T-helper 1 cell treated with Interleukin-12 subunit alpha and Interleukin-12 subunit beta and Interleukin-4 antibody, amounts not matched to agents 30 ng/mL and 1 ng/mL, for 36 hours (primary cell): ENCODE data around the gene LGI4. TPM values are rescaled to one million over a fixed set of nuclear protein-coding genes. Genes with fewer than 3 reads are reported as not detected.

ENCODE experiments used
- intact Hi-C: fragments of 100-400 bp; cut with micrococcal nuclease; formaldehyde crosslinking; loops from one replicate; pipeline ENCODE4 v1.15.1; 2024
- total RNA-seq: library from RNA; stranded (reverse); gene quantifications from 2 replicates; pipeline ENCODE4 v1.2.3, GENCODE V29; 2022

LGI4 gene
- total RNA-seq, 1 donor from 2014 or later: 0.12 TPM

DNA sequence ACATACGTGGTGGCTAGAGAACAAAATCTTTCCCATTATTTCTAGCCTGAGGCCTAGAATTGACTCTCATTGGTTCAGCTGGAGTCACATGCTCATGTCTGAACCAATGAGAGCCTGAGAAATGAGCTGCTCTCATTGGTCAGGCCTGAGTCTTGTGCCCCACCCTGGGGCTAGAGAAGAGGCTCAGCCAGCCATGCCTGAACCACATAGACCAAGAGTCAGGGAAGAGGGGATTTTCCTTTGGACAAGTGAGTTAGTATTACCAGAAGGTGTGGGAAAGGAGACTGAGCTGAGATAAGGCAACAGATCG is 26.5 kb upstream of the LGI4 start:
- intact Hi-C loops: no loop called here

DNA sequence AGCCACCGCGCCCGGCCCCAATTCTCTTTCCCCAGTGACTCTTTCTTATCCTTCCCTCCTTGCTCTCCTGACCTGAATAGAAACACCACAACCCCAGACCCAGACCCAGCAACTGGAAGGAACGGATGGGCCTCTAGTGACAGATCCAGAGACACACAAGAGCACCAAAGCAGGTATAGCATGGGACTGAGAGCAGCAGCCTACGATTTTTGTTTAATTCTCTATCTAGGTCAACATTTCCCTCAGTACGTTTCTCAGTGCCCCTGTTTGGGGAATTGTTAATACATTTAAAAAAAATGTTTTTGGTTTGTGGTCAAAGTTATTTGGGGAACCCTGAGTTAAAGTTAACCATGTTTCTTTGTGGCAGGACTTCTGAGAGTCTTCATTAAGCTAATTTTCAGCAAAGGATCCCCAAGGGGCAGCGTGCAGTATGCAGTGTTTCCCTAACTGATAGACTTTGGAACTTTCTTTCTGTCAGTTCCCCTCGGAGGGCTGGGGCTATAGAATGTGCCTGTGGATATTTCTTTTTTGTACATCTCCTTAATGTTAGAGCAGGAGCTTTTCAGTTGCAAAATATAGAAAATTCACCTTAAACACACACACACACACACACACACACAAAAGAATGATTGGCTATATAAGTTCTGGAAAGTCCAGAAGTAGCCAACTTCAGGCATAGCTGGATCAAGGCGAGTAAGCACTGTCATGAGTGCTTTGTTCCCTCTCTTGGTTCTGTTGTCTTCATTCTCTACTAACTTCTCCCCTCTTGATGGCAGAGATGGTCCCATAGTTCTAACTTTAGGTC is 26.0 kb upstream of the LGI4 start:
- intact Hi-C loops: no loop called here

DNA sequence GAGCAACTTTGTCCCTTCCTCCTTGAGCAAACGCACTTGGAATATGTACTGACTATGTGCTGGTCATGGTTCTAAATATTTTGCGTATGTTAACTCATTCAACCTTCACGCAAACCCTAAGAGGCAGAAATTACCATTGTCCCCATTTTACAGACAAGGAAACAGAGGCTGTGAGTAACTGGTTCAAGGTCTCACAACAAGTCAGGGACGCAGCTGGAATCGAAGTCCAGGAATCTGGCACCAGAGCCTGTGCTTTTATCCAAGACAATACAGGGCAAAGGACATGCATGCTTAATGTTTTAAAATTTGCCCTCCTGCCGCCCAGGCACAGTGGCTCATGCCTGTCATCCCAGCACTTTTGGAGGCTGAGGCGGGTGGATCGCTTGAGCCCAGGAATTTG is 24.7 kb upstream of the LGI4 start:
- intact Hi-C loops: no loop called here

GRCh38 chr19:35157431-35157830 is 22.6 kb upstream of the LGI4 start:
- intact Hi-C loops: no loop called here

DNA sequence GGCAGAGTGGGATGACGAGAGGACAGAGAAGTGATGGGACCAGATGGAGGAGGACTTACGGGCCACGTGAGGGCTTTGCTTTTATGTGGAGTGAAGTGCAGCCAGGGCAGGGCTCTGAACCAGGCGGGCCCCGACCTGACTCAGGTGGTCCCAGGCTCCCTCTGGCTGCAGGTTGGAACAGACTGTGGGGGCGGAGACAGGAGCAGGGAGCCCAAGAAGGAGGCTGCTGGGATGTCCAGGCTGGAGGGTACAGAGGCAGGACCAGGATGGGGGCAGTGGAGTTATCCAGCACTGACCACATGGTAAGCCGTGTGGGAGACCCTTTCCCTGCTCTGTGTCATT is 21.8 kb upstream of the LGI4 start:
- intact Hi-C loops: no loop called here

- intact Hi-C loops: loop anchor here (1.0 to 2.0 kb wide), 4 partner anchors 15 to 54 kb away; no protein-coding TSS in a partner anchor
Observed at GRCh38 chr19:35155981-35156672, 21.3 kb upstream of the LGI4 start.

DNA sequence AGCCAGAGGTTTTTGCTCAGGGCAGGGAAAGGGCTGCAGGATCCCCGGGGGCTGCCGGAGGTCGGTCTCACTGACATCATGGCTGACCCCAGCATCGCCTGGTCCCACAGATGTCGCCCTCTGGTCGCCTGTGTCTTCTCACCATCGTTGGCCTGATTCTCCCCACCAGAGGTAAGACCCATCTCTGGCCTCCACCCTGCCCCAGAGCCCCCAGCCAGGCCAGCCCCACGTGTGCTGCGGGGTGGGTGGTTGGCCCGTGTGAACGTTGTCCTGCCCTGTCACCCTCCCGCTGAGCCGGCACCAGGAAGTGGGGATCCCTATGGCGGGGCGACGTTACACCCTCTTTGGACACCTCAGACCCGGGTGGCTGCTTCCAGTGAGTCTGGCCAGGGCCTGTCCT is 20.6 kb upstream of the LGI4 start:
- intact Hi-C loops: loop anchor here (1.0 to 2.0 kb wide), 4 partner anchors 14 to 55 kb away; no protein-coding TSS in a partner anchor

- intact Hi-C loops: loop anchor here (1.0 to 2.0 kb wide), 4 partner anchors 13 to 56 kb away; no protein-coding TSS in a partner anchor
Observed at GRCh38 chr19:35154525-35155406, 19.9 kb upstream of the LGI4 start, which contains the start of gene FXYD5. TSS of gene FXYD5 (plus strand) at chr19:35154735. CDS start at chr19:35155551, 816 bp downstream.

- intact Hi-C loops: loop anchor here (1.0 to 2.0 kb wide), 2 partner anchors 19 to 30 kb away; no protein-coding TSS in a partner anchor
Observed at GRCh38 chr19:35153701-35154524, 19.1 kb upstream of the LGI4 start.

DNA sequence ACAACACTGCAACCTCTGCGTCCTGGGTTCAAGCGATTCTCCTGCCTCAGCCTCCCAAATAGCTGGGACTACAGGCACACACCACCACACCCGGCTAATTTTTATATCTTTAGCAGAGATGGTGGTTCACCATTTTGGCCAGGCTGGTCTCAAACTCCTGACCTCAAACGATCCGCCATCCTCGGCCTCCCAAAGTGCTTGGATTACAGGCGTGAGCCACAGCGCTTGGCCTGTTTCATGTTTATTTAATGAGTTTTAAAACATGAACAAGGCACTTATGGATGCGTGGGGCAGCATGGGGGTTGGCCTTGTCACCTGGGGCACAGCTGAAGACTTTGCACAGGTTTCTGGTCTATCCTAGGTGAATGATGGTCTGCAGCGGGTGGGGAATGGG is 18.3 kb upstream of the LGI4 start:
- intact Hi-C loops: loop anchor here (1.0 kb wide), 1 partner anchor 29 kb away; no protein-coding TSS in a partner anchor

DNA sequence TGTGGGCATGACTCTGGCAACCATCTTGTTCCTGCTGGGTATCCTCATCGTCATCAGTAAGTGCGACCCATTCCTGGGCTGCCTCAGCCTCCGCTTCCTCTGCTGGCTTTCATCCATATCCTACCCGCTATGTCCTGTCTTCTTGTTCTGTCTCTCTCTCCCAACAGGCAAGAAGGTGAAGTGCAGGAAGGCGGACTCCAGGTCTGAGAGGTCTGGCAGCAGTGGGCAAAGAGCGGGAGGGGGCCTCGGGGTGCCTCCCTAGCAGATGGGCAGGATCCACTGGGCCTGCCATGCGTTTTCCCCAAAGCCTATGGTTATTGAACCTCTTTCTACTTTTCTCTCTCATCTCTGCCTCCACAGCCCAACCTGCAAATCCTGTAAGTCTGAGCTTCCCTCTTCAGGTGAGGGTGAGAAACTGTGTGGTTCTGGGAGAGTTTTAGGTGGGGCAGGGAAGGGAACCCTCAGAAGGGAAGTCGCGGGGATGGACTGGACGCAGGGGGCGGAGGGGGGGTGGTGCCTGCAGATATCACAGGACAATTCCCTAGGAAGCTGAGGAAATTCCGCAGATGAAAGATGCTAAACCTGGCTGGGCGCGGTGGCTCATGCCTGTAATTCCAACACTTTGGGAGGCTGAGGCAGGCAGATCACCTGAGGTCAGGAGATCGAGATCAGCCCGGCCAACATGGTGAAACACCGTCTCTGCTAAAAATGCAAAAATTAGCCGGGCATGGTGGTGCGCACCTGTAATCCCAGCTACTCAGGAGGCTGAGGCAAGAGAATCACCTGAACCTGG is 16.6 kb upstream of the LGI4 start:
- intact Hi-C loops: no loop called here

DNA sequence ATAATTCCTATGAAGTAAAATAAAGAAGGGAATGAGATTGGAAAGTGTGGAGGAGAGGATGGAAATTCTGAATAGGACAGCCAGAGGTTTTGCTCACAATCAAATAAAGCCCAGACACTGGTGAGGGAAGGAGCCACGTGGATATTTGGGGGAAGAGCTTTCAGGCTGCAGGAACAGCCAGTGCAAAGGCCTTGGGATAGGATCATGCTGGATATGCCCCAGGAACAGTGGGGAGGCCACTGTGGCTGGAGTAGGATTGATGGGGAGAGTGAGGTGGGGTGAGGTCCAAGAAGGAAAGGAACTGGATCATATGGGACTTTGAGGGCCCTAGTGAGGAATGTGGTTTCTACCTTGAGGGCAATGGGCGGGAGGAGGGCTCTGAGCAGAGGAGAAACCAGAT is 15.6 kb upstream of the LGI4 start:
- intact Hi-C loops: no loop called here

- intact Hi-C loops: loop anchor here (10.0 kb wide), 2 partner anchors 315 to 375 kb away; partner anchors contain the start of gene ZNF599
Observed at GRCh38 chr19:35149463-35149862, 14.6 kb upstream of the LGI4 start.

GRCh38 chr19:35146746-35147459 is 12.0 kb upstream of the LGI4 start:
- intact Hi-C loops: loop anchor here (10.0 kb wide), 2 partner anchors 318 to 372 kb away; partner anchors contain the start of gene ZNF599

DNA sequence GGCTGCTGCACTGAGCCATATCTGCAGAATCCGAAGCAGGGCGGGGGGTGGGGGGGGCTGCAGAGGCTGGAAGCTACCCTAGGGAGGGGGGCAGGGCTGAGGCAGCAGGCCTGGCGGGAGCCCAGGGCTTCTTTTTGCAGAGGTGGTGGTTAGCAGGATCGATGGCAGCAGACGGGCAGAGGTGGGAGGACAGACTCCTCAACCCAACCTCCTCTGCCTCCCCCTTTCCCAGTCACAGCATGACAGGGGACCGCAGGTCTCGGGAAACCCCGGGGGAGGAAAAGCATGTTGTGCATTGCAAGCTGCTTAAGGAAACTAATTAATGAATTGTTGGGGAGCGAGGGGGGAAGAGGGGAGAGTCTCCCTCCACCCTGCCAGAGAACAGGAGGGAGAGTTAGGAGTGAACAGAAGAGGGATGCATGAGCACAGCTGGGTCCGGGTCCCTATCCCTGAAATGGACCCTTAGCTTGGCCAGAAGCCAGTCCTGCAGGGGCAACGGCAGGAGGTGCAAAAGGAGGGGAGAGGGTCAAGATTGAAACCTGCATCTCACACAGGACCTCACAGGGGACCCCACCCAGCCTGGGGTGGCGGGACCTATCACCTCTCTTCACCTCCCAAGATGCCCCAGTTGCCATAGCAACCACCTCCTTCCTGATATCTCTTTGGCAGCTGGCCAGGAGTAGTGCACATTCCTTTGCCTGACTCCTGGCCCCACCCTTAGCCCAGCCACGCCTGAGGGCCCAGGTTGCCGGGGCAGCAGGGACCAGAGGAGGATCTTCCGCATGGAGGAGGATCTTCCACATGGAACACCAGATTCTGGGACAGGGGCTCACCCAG is 10.0 kb upstream of the LGI4 start:
- intact Hi-C loops: loop anchor here (10.0 kb wide), 2 partner anchors 320 to 370 kb away; partner anchors contain the start of gene ZNF599

DNA sequence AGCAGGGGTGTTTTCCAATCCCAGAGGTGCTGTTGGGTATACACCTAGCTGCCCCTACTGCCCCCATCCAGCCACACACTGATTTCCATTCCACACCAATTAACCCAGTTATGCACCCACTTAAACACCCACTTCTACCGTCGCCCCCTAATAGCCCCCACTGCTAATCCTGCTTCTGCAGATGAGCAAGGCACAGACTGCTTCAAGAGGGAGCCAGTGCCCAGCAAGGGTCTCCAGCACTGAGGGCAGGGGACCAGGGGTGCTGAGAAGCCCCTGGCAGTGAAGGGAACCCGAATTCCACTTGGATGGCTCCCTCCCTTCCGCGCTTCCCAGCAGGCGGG is 9.4 kb upstream of the LGI4 start:
- intact Hi-C loops: loop anchor here (10.0 kb wide), 2 partner anchors 321 to 369 kb away; partner anchors contain the start of gene ZNF599

GRCh38 chr19:35143818-35144217 is 9.0 kb upstream of the LGI4 start:
- intact Hi-C loops: loop anchor here (10.0 kb wide), 2 partner anchors 321 to 369 kb away; partner anchors contain the start of gene ZNF599

DNA sequence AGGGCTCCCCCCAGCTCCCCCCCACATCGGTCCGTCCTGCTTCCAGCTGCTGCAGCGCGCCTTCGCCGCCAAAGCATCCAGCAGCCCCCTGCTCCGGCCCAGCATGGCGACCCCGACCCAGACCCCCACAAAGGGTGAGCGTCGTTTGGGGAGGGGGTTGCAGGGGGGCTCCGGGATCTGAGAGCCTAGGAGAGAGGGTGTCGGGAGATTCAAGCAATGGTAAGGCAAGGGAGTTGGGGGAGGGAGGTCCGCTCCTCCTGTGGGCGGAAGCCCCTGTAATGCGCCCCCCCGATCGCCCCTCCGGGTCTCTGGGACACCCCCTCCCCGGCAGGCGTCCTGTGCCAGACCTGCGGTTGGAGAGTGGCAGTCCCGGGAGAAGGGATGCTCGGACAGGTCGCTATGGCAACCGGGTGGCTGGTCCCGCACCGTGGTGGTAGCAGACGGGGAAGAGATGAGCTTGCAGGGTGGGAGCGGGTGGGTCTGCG is 8.4 kb upstream of the LGI4 start, which contains the start of gene FXYD7:
Gene FXYD7, plus strand, starts transcription at position 25 of the 485 bp plus-strand sequence. Its CDS starts 79 bp downstream, at position 104.
- intact Hi-C loops: loop anchor here (10.0 kb wide), 2 partner anchors 322 to 368 kb away; partner anchors contain the start of gene ZNF599
